GM19239 (cell line): ENCODE results near the gene HCAR2.
"Not testable (repeated sequence)": the region's sequence is repeated elsewhere in the genome, so short reads cannot be mapped to it uniquely, and the experiment has no call there.

Experiments used
- DNase-seq: peaks from one replicate; pipeline ENCODE4 v3.0.0; 2011; ENCODE audit warnings: low spot score; ENCODE audit not compliant: insufficient read length
- FAIRE-seq: peaks from 2 replicates; lab custom pipeline; 2011; peaks lifted over from hg19 to GRCh38; lab: Jason Lieb, UNC

The HCAR2 gene

DNA sequence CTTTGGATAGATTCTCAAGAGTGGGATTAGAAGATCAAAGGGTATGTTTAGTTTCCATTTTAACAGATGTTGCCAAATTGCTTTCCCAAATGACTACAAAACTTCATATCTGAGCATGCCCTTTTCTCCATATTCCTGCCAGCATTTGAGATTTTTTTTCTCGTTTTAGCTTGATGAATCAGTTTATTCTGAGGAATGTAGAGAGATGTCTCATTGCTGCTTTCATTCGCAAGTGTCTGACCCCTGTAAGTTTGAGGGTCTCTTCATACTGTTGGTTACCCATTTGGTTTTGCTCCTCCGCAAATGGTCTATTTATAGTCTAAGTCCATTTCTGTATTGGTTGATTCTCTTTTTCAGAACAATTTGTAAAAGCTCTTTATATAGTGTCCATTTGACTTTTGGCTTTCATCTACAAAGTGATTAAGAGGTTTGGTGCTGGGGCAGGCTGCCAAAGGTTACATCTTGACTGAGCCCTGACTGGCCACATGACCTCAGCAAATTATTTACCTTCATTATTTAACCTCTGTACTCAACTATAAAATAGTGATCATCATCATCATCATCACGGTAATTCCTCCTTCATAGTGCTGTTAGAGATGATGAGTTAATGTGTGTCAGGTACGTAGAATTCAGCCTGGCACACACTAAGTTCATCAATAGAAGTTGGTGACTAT is 33.6 kb downstream of the HCAR2 start:
- no peak for FAIRE-seq

DNA sequence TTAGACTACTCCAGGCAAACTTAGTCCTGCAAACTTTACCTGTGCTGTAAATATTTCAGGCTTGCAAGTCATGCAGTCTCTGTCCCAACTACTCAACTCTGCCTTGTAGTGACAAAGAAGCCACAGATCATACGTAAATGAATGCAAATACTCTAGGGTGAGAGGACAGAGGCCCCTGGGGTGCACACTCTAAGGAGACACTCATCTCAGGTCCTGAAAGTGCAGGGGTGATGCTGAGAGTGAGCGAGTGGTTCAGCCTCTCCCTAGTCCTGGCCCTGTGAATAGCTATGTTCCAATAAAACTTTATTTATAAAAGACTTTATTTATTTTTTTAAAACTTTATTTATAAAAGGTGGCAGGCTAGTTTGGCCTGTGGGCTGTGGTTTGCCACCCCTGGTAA is 34.9 kb downstream of the HCAR2 start:
- no peak for FAIRE-seq
- DNase-seq, result no peak

More for the DNA sequence above, 33.6 kb downstream of the HCAR2 start:
- no peak for DNase-seq

DNA sequence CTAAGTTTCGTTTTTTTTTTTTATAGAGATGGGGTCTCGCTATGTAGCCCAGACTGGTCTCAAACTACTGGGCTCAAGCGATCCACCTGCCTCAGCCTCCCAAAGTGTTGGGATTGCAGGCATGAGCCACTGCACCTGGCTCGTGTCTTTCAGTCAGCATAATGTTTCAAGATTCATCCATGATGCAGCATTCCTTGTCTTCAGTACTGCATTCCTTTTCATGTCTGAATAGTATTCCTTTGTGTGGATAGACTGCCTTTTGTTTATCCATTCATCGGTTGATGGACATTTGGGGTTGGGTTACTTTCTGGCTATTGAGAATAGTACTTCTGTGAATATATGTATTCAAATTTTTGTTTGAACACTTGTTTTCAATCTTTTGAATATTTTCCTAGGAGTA is 37.4 kb downstream of the HCAR2 start:
- DNase-seq (no peak), FAIRE-seq (no peak)

DNA sequence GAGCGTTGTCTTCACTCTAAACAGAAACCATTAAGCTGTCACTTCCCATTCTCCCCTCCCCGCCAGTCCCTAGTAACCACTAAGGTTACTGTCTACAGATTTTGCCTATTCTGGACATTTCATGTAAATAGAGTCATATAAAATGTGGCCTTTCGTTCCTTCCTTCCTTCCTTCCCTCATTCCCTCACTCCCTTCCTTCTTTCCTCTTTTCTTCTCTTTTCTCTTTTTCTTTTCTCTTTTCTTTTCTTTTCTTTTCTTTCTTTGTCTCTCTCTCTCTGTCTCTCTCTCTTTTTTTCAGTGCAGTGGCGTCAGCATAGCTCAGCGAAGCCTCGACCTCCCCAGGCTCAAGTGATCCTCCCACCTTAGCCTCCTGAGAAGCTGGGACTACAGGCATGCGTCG is 37.8 kb downstream of the HCAR2 start:
- FAIRE-seq (no peak), DNase-seq (no peak)

DNA sequence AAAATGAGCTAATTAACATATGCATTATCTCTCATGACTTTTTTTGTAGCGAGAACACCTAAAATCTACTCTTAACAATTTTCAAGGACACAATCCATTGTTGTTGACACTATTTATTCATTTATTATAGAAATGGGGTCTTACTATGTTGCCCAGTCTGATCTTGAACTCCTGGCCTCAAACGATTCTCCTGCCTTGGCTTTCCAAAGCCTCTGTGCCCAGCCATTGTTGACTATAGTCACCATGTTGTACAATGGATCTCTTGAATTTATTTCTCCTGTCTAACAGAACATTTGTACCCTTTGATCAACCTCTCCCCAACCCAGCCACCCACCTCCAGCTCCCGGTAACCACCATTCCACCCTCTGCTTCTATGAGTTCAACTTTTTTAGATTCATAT is 41.2 kb downstream of the HCAR2 start:
- FAIRE-seq (no peak), DNase-seq (no peak)

DNA sequence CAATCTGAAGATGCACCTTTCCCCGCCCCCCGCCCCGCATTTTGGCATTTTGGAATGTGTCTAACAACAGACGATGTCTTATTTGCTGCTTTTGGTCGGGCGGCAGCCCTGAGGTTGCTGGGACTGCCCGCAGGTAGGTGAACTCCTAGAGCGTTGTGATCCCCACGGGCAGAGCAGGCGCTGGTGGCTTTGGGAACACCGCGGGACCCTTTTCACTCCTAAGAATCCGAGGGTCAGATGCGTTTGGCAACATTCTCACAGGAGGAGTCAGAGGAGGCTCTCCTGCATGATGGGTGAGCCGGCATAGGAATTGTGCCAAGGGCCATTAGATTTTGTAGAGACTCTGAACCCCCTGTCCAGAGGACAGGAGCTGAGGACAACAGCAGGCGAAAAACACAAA is 41.9 kb downstream of the HCAR2 start:
- DNase-seq (no peak), FAIRE-seq (no peak)

DNA sequence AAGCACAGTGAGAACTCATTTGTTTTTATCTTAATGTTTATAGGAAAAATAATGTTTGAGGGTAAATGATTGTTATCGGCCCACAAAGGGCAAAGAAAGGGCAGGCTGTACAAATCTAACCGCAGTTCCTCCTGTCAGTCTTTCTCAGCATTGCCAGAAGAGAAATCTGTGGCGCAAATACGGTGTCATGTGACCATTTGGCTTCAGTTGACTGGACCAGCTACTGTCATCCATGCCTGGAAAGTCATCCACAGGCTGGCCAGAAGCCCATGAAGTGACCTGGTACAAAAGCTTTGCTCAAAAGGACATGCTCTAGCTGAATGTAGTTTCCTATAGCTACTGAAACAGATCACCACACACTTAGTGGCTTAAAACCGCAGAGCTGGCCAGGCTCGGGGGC is 43.6 kb downstream of the HCAR2 start:
- no peak for DNase-seq
- no peak for FAIRE-seq

DNA sequence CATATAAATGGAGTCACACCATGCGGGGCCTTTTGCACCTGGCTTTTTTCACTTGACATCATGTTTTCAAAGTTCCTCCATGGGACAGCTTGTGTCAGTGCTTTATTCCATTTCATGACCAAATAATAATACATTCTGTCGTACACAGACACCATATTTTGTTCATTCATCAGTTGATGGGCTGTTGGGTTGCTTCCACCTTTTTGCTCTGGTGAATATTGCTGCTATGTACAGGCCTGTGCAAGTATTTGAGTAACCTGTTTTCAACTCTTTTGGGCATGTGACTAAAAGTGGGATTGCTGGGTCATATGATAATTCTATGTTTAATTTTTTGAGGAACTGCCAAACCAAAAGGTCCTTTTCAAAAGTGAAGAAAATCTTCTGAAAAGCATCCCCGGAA is 46.9 kb downstream of the HCAR2 start:
- FAIRE-seq (no peak), DNase-seq (no peak)

DNA sequence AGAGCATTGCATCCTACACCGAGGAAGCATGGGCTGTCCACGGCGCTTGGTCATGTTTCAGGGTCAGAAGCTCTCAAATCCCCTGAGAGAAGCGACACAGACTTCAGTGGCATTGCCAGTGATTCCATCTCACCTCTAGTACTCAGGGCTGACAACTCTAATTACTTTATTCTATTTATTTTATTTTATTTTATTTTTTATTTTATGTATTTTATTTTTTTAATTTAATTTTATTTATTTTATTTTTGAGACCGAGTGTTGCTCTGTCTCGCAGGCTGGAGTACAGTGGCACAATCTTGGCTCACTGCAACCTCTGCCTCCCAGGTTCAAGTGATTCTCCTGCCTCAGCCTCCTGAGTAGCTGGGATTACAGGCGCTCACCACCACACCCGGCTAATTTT is 49.9 kb downstream of the HCAR2 start:
- not testable (repeated sequence) for DNase-seq, FAIRE-seq

DNA sequence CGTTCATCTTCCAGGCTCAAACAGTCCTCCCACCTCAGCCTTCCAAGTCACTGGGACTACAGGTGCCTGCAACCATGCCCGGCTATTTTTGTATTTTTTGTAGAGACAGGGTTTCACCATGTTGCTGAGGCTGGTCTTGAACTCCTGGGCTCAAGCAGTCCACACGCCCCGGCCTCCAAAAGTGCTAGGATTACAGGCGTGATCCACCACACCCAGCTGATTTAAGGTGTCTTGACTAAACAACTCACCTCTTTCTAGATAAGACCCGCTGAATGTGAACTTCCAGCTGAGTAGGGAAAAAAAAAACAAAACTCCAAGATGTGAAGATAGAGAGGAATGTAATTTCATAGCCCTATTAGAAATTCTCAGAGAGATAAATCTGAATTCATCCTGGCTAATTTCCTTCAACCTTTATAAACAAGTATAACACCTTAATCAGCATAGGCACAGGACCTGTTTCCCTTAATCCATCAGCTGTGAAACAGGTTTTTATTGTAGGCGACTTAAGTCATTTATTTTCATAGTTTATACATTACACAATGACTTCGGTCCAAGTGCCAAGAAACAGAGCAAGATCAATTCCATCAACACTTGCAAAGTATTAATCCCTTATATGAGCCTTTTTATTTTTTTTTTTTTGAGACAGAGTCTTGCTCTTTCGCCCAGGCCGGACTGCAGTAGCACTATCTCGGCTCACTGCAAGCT is 51.5 kb downstream of the HCAR2 start:
- no peak for FAIRE-seq

More for the DNA sequence above, 51.5 kb downstream of the HCAR2 start:
- no peak for DNase-seq
